C4-2B (cell line): ENCODE results near the gene PTPRQ.
"Not testable (repeated sequence)": the region's sequence is repeated elsewhere in the genome, so short reads cannot be mapped to it uniquely, and the experiment has no call there.

Experiments used
- H3K27ac ChIP-seq: fragments of 450-650 bp; 2 replicates; pipeline ENCODE4 v1.5.1; 2017
- CTCF ChIP-seq: fragments of 450-650 bp; conservative IDR thresholded peaks from 2 replicates; pipeline ENCODE4 v1.5.1; 2017; ENCODE audit warnings: mild to moderate bottlenecking
- ZFX ChIP-seq: fragments of 450-650 bp; IDR thresholded peaks from 2 replicates; pipeline ENCODE4 v1.6.1; 2017

PTPRQ gene

DNA sequence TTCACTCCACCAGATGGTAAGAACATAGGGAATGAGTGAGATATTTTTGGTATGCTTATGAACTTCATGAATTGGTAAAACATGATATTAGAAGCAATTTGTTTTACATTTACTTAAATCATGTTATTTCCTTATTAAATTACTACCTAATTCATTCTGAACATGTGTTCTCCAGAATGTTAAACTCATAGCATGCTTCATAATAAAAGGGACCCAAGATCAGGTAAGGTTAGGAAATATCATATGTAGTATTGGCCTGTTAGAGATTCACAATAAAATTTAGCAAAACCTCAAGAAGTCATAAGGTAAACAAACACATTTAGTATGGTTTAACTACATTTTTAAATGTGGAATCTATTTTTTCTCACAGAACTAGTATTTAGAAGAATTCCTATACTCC lies 28.2 kb downstream of the PTPRQ start:
- TF ChIP-seq CTCF, result no peak
- no peak for TF ChIP-seq ZFX
- H3K27ac ChIP-seq, result no peak overlapping the region

GRCh38 chr12:80472911-80473500 lies 29.0 kb downstream of the PTPRQ start:
- no peak overlapping the region for H3K27ac ChIP-seq
- TF ChIP-seq ZFX, result no peak
- TF ChIP-seq CTCF, result peak; percentile 73

GRCh38 chr12:80477521-80478145 lies 33.6 kb downstream of the PTPRQ start:
- not testable (repeated sequence) for H3K27ac ChIP-seq

DNA sequence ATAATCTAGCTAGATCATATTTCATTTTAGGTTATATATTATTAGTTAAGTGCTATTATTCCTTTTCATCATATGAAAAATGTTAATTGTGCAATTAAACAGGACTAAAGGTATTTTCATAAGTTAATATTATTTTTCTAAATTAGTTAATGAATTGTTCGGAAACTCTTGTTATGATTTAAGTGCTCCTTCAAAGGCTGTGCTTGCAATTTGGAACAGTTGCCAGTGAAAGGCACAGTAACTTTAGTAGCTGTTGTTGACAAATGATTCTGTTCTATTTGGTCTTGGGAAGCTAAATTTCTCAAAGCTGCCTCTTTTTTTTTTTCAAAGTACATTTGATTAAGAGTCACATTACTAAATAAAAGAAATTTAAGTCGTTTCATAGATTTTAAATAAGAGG lies 40.7 kb downstream of the PTPRQ start:
- H3K27ac ChIP-seq, result no peak overlapping the region
- TF ChIP-seq ZFX (no peak), CTCF (no peak)

DNA sequence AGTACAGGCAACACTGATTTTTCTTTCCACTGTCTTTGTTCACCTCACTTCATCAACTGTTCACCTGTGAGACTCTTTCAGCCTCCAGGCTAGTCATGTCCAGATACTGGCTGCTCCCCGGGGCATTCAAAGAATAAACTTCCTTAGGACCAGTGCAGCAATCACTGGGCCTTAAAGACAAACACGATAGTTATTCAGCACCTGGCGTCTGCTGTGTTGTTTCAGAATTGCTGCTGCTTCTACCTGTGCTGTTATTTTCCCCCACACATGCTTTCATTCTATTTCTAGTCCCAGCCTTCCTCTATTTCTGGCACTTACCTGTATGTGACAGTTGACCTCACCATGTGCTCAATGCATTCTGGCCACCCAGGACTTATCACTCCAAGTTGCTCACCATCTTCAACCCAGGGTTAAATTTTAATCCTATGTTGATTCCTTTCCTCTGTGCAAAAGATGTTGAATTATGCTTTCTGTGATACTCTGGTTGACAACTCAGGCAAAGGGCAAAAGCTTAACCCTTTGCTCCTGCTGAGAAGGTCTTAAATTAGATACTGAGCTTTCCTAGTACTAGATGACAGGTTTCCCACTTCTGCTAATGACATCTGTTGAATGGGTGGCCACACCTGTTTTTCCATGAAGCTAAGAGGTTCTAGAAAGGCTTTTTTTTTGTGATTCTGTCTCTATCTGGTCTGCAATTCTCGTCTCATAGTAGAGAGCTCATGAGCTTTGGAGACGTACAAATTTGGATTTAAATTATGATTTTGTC lies 41.4 kb downstream of the PTPRQ start:
- no peak overlapping the region for H3K27ac ChIP-seq
- TF ChIP-seq CTCF (no peak), ZFX (no peak)

DNA sequence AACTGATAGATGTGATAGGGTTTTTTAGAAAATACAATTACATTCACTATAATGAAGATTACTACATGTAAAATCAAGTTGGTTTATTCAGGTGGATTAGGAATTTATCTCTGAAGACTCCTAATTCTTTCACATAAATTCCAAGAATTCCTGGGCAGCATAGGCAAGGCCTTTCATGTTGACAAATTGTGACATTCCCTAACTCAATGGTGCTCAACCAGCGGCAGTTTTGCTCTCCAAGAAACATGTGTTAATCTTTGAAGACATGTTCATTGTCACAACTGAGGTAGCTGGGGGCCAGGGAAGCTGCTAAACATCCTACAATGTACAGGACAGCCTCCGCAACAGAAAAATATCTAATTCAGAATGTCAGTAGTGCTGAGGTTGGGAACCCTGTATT lies 46.3 kb downstream of the PTPRQ start:
- TF ChIP-seq CTCF (no peak), ZFX (no peak)
- H3K27ac ChIP-seq, result no peak overlapping the region

GRCh38 chr12:80491166-80491565 lies 47.1 kb downstream of the PTPRQ start:
- no peak for TF ChIP-seq CTCF
- no peak for TF ChIP-seq ZFX
- no peak overlapping the region for H3K27ac ChIP-seq
